WTC11 (cell line): ENCODE results near the gene MTHFS. TPM values are rescaled to one million over a fixed set of nuclear protein-coding genes. Genes with fewer than 3 reads are reported as not detected.

Experiments used
- ATAC-seq: fragments of 200-7000 bp; cut with Tn5 transposase; 2 replicates; pipeline ENCODE4 v1.10.0; 2021; ENCODE audit warnings: mild to moderate bottlenecking, moderate library complexity
- CTCF ChIA-PET: fragments of 300-600 bp; sonication (Branson Sonifier 250); formaldehyde crosslinking; loops from one replicate; lab custom pipeline; 2021; ENCODE audit warnings: antibody characterized with exemption; lab: Charles Lee
- POLR2A ChIA-PET: fragments of 350-600 bp; sonication (Branson Sonifier 250); formaldehyde crosslinking; loops from one replicate; lab custom pipeline; 2021; ENCODE audit warnings: antibody characterized with exemption; lab: Charles Lee
- DNase-seq: peaks from one replicate; pipeline ENCODE4 v3.0.0; 2021; ENCODE audit warnings: low spot score
- H3K27ac Mint-ChIP-seq: 2 replicates; pipeline ENCODE4 v1.8.0; 2021; ENCODE audit warnings: mixed read lengths
- H3K27me3 Mint-ChIP-seq: 2 replicates; pipeline ENCODE4 v1.8.0; 2021; ENCODE audit warnings: low read depth, mild to moderate bottlenecking, moderate library complexity, mixed read lengths
- H3K36me3 Mint-ChIP-seq: 2 replicates; pipeline ENCODE4 v1.8.0; 2021; ENCODE audit warnings: mixed read lengths
- H3K4me1 Mint-ChIP-seq: 2 replicates; pipeline ENCODE4 v1.8.0; 2022; ENCODE audit warnings: mixed read lengths
- H3K4me3 Mint-ChIP-seq: 2 replicates; pipeline ENCODE4 v1.8.0; 2021; ENCODE audit warnings: mild to moderate bottlenecking, moderate library complexity, mixed read lengths
- H3K9me3 Mint-ChIP-seq: 2 replicates; pipeline ENCODE4 v1.8.0; 2021; ENCODE audit warnings: mixed read lengths
- ETV6 ChIP-seq: sonication (generic); formaldehyde crosslinking; IDR thresholded peaks from 2 replicates; pipeline ENCODE4 v1.8.1; 2022; ENCODE audit warnings: mild to moderate bottlenecking, missing genetic modification reagents
- FOXP1 ChIP-seq: sonication (generic); formaldehyde crosslinking; IDR thresholded peaks from 2 replicates; pipeline ENCODE4 v1.8.0; 2022; ENCODE audit warnings: missing genetic modification reagents, mild to moderate bottlenecking, moderate library complexity, borderline replicate concordance
- GTF2I ChIP-seq: fragments of 250-450 bp; sonication (Bioruptor Pico); conservative IDR thresholded peaks from 2 replicates; pipeline ENCODE4 v1.4.0; 2021; ENCODE audit warnings: mild to moderate bottlenecking
- MYBL2 ChIP-seq: sonication (generic); formaldehyde crosslinking; IDR thresholded peaks from 2 replicates; pipeline ENCODE4 v1.8.1; 2023; ENCODE audit warnings: mild to moderate bottlenecking, moderate library complexity, missing genetic modification reagents
- NFATC4 ChIP-seq: fragments of 250-450 bp; sonication (Bioruptor Pico); IDR thresholded peaks from 2 replicates; pipeline ENCODE4 v1.9.0; 2021; ENCODE audit warnings: mild to moderate bottlenecking
- NFYB ChIP-seq: sonication (generic); formaldehyde crosslinking; conservative IDR thresholded peaks from 2 replicates; pipeline ENCODE4 v1.8.0; 2022; ENCODE audit warnings: low read depth, missing genetic modification reagents
- NR2C2 ChIP-seq: sonication (generic); formaldehyde crosslinking; IDR thresholded peaks from 2 replicates; pipeline ENCODE4 v1.8.0; 2022; ENCODE audit warnings: mild to moderate bottlenecking, missing genetic modification reagents
- SMAD3 ChIP-seq: sonication (generic); formaldehyde crosslinking; IDR thresholded peaks from 2 replicates; pipeline ENCODE4 v1.8.0; 2022; ENCODE audit warnings: missing genetic modification reagents, mild to moderate bottlenecking, borderline replicate concordance
- SP1 ChIP-seq: sonication (generic); formaldehyde crosslinking; conservative IDR thresholded peaks from 2 replicates; pipeline ENCODE4 v1.8.1; 2022; ENCODE audit warnings: missing genetic modification reagents
- ZBTB21 ChIP-seq: sonication (generic); formaldehyde crosslinking; IDR thresholded peaks from 2 replicates; pipeline ENCODE4 v1.8.1; 2023; ENCODE audit warnings: mild to moderate bottlenecking, missing genetic modification reagents, borderline replicate concordance
- ZNF138 ChIP-seq: sonication (generic); formaldehyde crosslinking; conservative IDR thresholded peaks from 2 replicates; pipeline ENCODE4 v1.8.1; 2022; ENCODE audit warnings: mild to moderate bottlenecking, moderate library complexity, missing genetic modification reagents
- ZNF232 ChIP-seq: sonication (generic); formaldehyde crosslinking; IDR thresholded peaks from 2 replicates; pipeline ENCODE4 v1.8.0; 2022; ENCODE audit warnings: mild to moderate bottlenecking, missing genetic modification reagents
- ZNF671 ChIP-seq: fragments of 250-450 bp; sonication (Bioruptor Pico); IDR thresholded peaks from 2 replicates; pipeline ENCODE4 v1.8.0; 2021; ENCODE audit warnings: mild to moderate bottlenecking
- total RNA-seq: library from RNA; stranded (reverse); gene quantifications from 3 replicates; pipeline ENCODE4 v1.2.3, GENCODE V29; 2021
- TF ChIP-seq, protein P1 (sequence below): fragments of 250-450 bp; sonication (Bioruptor Pico); IDR thresholded peaks from 2 replicates; pipeline ENCODE4 v1.9.0; 2021; ENCODE audit warnings: moderate library complexity, mild to moderate bottlenecking, inconsistent platforms, borderline replicate concordance
- TF ChIP-seq, protein P2 (sequence below): sonication (generic); formaldehyde crosslinking; conservative IDR thresholded peaks from 2 replicates; pipeline ENCODE4 v1.8.1; 2023; ENCODE audit warnings: mild to moderate bottlenecking, low read depth, missing genetic modification reagents, moderate library complexity
- TF ChIP-seq, protein P3 (sequence below): fragments of 250-450 bp; sonication (Bioruptor Pico); IDR thresholded peaks from 2 replicates; pipeline ENCODE4 v1.9.0; 2021; ENCODE audit warnings: mild to moderate bottlenecking
- TF ChIP-seq, protein P4 (sequence below): fragments of 250-450 bp; sonication (Bioruptor Pico); conservative IDR thresholded peaks from 2 replicates; pipeline ENCODE4 v1.9.0; 2021; ENCODE audit warnings: mild to moderate bottlenecking
- TF ChIP-seq, protein P5 (sequence below): sonication (generic); formaldehyde crosslinking; IDR thresholded peaks from 2 replicates; pipeline ENCODE4 v1.8.1; 2023; ENCODE audit warnings: mild to moderate bottlenecking, missing genetic modification reagents, moderate library complexity
- TF ChIP-seq, protein P6 (sequence below): fragments of 250-450 bp; sonication (Bioruptor Pico); IDR thresholded peaks from 2 replicates; pipeline ENCODE4 v1.8.0; 2021; ENCODE audit warnings: mild to moderate bottlenecking
- TF ChIP-seq, protein P7 (sequence below): sonication (generic); formaldehyde crosslinking; IDR thresholded peaks from 2 replicates; pipeline ENCODE4 v1.8.1; 2023; ENCODE audit warnings: mild to moderate bottlenecking, moderate library complexity, missing genetic modification reagents
- TF ChIP-seq, protein P8 (sequence below): sonication (generic); formaldehyde crosslinking; IDR thresholded peaks from 2 replicates; pipeline ENCODE4 v1.8.0; 2022; ENCODE audit warnings: mild to moderate bottlenecking, missing genetic modification reagents

The MTHFS gene
- total RNA-seq, 1 experiment from 2014 or later, result 24.8 TPM

DNA sequence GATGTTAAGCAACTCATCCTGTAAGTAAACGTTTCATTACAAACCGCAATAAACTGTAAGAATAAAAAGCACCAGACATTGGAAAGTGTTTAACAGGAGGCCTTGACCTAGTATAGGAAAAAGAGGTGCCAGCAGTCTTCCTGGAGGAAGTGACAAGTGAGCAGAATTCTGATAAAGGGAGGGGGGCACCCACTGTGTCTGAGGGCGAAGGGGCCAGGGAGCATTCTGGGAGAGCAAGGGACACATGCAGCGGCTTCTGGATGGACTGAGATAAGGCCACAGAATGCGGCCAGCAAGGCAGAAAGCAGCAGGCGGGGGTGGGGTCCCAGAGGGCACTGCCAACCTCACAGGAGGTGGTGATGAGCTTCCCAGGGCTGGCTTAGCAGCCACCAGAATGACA is 80.2 kb downstream of the MTHFS start:
- ATAC-seq, result no peak
- H3K4me3 Mint-ChIP-seq, result no peak overlapping the region
- TF ChIP-seq NFATC4 (no peak), FOXP1 (CRISPR knock-in tag) (no peak), NR2C2 (CRISPR knock-in tag) (no peak), ETV6 (CRISPR knock-in tag) (no peak), ZBTB21 (CRISPR knock-in tag) (no peak), ZNF138 (CRISPR knock-in tag) (no peak), SP1 (CRISPR knock-in tag) (no peak), SMAD3 (CRISPR knock-in tag) (no peak)
- TF ChIP-seq, protein P1, sequence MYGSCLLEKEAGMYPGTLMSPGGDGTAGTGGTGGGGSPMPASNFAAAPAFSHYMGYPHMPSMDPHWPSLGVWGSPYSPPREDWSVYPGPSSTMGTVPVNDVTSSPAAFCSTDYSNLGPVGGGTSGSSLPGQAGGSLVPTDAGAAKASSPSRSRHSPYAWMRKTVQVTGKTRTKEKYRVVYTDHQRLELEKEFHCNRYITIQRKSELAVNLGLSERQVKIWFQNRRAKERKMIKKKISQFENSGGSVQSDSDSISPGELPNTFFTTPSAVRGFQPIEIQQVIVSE, result no peak
- TF ChIP-seq, protein P2, sequence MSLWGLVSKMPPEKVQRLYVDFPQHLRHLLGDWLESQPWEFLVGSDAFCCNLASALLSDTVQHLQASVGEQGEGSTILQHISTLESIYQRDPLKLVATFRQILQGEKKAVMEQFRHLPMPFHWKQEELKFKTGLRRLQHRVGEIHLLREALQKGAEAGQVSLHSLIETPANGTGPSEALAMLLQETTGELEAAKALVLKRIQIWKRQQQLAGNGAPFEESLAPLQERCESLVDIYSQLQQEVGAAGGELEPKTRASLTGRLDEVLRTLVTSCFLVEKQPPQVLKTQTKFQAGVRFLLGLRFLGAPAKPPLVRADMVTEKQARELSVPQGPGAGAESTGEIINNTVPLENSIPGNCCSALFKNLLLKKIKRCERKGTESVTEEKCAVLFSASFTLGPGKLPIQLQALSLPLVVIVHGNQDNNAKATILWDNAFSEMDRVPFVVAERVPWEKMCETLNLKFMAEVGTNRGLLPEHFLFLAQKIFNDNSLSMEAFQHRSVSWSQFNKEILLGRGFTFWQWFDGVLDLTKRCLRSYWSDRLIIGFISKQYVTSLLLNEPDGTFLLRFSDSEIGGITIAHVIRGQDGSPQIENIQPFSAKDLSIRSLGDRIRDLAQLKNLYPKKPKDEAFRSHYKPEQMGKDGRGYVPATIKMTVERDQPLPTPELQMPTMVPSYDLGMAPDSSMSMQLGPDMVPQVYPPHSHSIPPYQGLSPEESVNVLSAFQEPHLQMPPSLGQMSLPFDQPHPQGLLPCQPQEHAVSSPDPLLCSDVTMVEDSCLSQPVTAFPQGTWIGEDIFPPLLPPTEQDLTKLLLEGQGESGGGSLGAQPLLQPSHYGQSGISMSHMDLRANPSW (CRISPR knock-in tag), result no peak
- TF ChIP-seq, protein P3, sequence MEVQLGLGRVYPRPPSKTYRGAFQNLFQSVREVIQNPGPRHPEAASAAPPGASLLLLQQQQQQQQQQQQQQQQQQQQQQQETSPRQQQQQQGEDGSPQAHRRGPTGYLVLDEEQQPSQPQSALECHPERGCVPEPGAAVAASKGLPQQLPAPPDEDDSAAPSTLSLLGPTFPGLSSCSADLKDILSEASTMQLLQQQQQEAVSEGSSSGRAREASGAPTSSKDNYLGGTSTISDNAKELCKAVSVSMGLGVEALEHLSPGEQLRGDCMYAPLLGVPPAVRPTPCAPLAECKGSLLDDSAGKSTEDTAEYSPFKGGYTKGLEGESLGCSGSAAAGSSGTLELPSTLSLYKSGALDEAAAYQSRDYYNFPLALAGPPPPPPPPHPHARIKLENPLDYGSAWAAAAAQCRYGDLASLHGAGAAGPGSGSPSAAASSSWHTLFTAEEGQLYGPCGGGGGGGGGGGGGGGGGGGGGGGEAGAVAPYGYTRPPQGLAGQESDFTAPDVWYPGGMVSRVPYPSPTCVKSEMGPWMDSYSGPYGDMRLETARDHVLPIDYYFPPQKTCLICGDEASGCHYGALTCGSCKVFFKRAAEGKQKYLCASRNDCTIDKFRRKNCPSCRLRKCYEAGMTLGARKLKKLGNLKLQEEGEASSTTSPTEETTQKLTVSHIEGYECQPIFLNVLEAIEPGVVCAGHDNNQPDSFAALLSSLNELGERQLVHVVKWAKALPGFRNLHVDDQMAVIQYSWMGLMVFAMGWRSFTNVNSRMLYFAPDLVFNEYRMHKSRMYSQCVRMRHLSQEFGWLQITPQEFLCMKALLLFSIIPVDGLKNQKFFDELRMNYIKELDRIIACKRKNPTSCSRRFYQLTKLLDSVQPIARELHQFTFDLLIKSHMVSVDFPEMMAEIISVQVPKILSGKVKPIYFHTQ (CRISPR knock-in tag), result no peak
- TF ChIP-seq, protein P4, sequence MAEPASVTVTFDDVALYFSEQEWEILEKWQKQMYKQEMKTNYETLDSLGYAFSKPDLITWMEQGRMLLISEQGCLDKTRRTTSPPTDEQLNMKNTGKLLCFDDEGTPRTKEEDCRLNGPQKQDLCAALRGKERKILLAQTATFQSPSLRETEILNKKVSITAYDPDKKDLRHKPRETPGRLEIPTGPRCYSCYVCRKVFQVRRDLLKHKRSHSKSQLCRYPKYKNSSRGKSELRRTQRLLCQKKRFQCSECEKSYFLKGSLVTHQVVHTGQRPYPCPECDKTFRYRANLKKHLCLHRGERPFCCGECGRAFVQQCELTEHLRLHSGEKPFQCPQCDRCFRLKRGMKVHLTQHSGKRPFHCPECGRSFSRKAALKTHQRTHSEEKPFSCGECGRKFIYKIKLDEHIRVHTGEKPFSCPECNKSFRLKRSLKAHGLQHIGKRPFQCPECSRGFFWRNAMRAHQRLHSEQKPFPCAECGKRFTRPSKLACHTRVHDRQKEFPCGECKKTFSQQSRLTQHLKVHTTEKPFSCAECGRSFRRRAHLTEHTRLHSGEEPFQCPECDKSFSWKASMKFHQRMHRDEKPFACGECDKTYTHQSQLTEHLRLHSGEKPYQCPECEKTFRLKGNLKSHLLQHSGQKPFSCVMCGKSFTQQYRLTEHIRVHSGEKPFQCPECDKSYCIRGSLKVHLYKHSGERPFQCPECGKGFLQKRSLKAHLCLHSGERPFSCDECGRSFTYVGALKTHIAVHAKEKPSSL (CRISPR knock-in tag), result no peak
- TF ChIP-seq, protein P5, sequence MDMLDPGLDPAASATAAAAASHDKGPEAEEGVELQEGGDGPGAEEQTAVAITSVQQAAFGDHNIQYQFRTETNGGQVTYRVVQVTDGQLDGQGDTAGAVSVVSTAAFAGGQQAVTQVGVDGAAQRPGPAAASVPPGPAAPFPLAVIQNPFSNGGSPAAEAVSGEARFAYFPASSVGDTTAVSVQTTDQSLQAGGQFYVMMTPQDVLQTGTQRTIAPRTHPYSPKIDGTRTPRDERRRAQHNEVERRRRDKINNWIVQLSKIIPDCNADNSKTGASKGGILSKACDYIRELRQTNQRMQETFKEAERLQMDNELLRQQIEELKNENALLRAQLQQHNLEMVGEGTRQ, result no peak
- H3K9me3 Mint-ChIP-seq, result peaks cover 25% of the 10 kb centered on the region
- H3K27ac Mint-ChIP-seq, result no peak overlapping the region
- H3K27me3 Mint-ChIP-seq, result no peaks in the 10 kb centered on the region
- POLR2A ChIA-PET, result no interaction called here
- peaks cover 19% of the 10 kb centered on the region for H3K36me3 Mint-ChIP-seq
- DNase-seq, result no peak
- CTCF ChIA-PET, result no interaction called here
- peaks cover 8% of the 10 kb centered on the region for H3K4me1 Mint-ChIP-seq

DNA sequence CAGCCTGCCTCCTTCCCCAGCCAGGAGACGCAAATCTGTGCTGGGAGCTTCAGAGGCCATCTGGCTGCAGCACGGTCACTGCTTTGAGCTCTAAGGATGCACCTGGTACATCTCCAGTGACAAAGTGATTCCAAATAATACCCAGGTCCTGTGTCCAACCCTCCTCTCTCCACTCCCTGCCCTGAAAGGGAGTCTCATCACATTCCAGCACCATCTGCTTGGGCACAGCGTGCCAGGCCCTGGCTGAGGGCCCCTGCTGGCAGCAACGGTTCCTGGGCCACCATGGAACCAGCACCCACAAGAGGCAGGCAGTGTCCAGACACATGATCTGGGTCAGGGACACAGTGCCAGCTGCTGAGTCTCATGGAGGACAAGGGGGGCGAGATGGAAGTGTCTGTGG is 81.3 kb downstream of the MTHFS start:
- H3K9me3 Mint-ChIP-seq, result peaks cover 15% of the 10 kb centered on the region
- no peak for DNase-seq
- no peak overlapping the region for H3K4me3 Mint-ChIP-seq
- CTCF ChIA-PET, result interaction anchor here (1.8 kb wide), 1 partner anchor 38 kb away, joined by 4 read pairs; no protein-coding TSS in a partner anchor
- H3K27me3 Mint-ChIP-seq, result no peaks in the 10 kb centered on the region
- no peak overlapping the region for H3K27ac Mint-ChIP-seq
- ATAC-seq, result no peak
- H3K4me1 Mint-ChIP-seq, result peaks cover 8% of the 10 kb centered on the region
- POLR2A ChIA-PET, result no interaction called here
- TF ChIP-seq GTF2I (no peak), NFYB (CRISPR knock-in tag) (no peak), FOXP1 (CRISPR knock-in tag) (no peak), ZNF232 (no peak), ZNF671 (no peak), MYBL2 (CRISPR knock-in tag) (no peak)
- TF ChIP-seq, protein P6, sequence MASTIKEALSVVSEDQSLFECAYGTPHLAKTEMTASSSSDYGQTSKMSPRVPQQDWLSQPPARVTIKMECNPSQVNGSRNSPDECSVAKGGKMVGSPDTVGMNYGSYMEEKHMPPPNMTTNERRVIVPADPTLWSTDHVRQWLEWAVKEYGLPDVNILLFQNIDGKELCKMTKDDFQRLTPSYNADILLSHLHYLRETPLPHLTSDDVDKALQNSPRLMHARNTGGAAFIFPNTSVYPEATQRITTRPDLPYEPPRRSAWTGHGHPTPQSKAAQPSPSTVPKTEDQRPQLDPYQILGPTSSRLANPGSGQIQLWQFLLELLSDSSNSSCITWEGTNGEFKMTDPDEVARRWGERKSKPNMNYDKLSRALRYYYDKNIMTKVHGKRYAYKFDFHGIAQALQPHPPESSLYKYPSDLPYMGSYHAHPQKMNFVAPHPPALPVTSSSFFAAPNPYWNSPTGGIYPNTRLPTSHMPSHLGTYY (CRISPR knock-in tag), result no peak
- TF ChIP-seq, protein P7, sequence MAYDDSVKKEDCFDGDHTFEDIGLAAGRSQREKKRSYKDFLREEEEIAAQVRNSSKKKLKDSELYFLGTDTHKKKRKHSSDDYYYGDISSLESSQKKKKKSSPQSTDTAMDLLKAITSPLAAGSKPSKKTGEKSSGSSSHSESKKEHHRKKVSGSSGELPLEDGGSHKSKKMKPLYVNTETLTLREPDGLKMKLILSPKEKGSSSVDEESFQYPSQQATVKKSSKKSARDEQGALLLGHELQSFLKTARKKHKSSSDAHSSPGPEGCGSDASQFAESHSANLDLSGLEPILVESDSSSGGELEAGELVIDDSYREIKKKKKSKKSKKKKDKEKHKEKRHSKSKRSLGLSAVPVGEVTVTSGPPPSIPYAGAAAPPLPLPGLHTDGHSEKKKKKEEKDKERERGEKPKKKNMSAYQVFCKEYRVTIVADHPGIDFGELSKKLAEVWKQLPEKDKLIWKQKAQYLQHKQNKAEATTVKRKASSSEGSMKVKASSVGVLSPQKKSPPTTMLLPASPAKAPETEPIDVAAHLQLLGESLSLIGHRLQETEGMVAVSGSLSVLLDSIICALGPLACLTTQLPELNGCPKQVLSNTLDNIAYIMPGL (CRISPR knock-in tag), result no peak
- TF ChIP-seq, protein P8, sequence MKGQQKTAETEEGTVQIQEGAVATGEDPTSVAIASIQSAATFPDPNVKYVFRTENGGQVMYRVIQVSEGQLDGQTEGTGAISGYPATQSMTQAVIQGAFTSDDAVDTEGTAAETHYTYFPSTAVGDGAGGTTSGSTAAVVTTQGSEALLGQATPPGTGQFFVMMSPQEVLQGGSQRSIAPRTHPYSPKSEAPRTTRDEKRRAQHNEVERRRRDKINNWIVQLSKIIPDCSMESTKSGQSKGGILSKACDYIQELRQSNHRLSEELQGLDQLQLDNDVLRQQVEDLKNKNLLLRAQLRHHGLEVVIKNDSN (CRISPR knock-in tag), result no peak
- H3K36me3 Mint-ChIP-seq, result peaks cover 12% of the 10 kb centered on the region
